SU-DHL-6 (cell line): ENCODE measurements around the gene GPR137C.

ENCODE experiments used
- H2AFZ ChIP-seq: fragments of 200-600 bp; sonication (generic); 2 replicates; pipeline ENCODE4 v1.6.1; 2014; ENCODE audit warnings: low read depth, mild to moderate bottlenecking, moderate library complexity, mixed read lengths, antibody characterized with exemption, low read length; ENCODE audit not compliant: severe bottlenecking
- H3F3A ChIP-seq: fragments of 200-600 bp; shearing (Covaris generic); 2 replicates; pipeline ENCODE4 v1.6.0; 2016; ENCODE audit warnings: antibody characterized with exemption, mild to moderate bottlenecking; ENCODE audit not compliant: insufficient read depth
- H3K27ac ChIP-seq: fragments of 200-600 bp; sonication (generic); 2 replicates; pipeline ENCODE4 v1.5.1; 2016; ENCODE audit warnings: low read depth, mild to moderate bottlenecking, low read length, moderate library complexity, mixed read lengths
- H3K27me3 ChIP-seq: fragments of 200-600 bp; sonication (generic), shearing (Covaris generic); 2 replicates; pipeline ENCODE4 v1.6.0; 2014; ENCODE audit warnings: mild to moderate bottlenecking, low read length
- H3K36me3 ChIP-seq: fragments of 200-600 bp; sonication (generic); 2 replicates; pipeline ENCODE4 v1.6.1; 2014; ENCODE audit warnings: mild to moderate bottlenecking, low read length, mixed read lengths
- H3K4me2 ChIP-seq: fragments of 300-600, 200-600 bp; shearing (Covaris generic), sonication (generic); 2 replicates; pipeline ENCODE4 v1.6.0; 2014; ENCODE audit warnings: low read length, low read depth, mild to moderate bottlenecking; ENCODE audit not compliant: poor library complexity, severe bottlenecking
- H3K4me3 ChIP-seq: fragments of 200-600 bp; sonication (generic); 2 replicates; pipeline ENCODE4 v1.5.1; 2014; ENCODE audit warnings: antibody characterized with exemption, low read length, mild to moderate bottlenecking, mixed read lengths; ENCODE audit not compliant: insufficient read depth, poor library complexity, severe bottlenecking
- H3K79me2 ChIP-seq: fragments of 200-600 bp; sonication (generic); 2 replicates; pipeline ENCODE4 v1.6.1; 2014; ENCODE audit warnings: mild to moderate bottlenecking, low read length, moderate library complexity; ENCODE audit not compliant: insufficient read depth
- H3K9ac ChIP-seq: fragments of 200-600 bp; sonication (generic); 2 replicates; pipeline ENCODE4 v1.7.0; 2014; ENCODE audit warnings: mild to moderate bottlenecking, low read length
- H3K9me2 ChIP-seq: fragments of 200-600 bp; sonication (generic); replicated peaks from 2 replicates; pipeline ENCODE4 v1.6.1; 2014; ENCODE audit warnings: low read length; ENCODE audit not compliant: insufficient read depth
- H3K9me3 ChIP-seq: fragments of 200-600 bp; sonication (generic); 2 replicates; pipeline ENCODE4 v1.6.1; 2014; ENCODE audit warnings: low read length, mixed read lengths; ENCODE audit not compliant: insufficient read depth
- H4K20me1 ChIP-seq: fragments of 200-600 bp; sonication (generic); 2 replicates; pipeline ENCODE4 v1.6.1; 2014; ENCODE audit warnings: low read depth, mild to moderate bottlenecking, antibody characterized with exemption, low read length, moderate library complexity, mixed read lengths
- EZH2phosphoT487 ChIP-seq: fragments of 200-600 bp; sonication (generic), shearing (Covaris generic); conservative IDR thresholded peaks from 2 replicates; pipeline ENCODE4 v1.6.1; 2018; ENCODE audit warnings: mild to moderate bottlenecking, antibody characterized with exemption, low read length, moderate library complexity, mixed read lengths
- TF ChIP-seq, protein P1 (sequence below): fragments of 200-600 bp; sonication (generic); IDR thresholded peaks from one replicate; pipeline ENCODE4 v1.5.1; 2017; ENCODE audit warnings: antibody characterized with exemption, mild to moderate bottlenecking, low read length, moderate library complexity; ENCODE audit not compliant: insufficient read depth, poor library complexity, severe bottlenecking

The GPR137C gene

GRCh38 chr14:52602131-52602530 is 49.5 kb downstream of the GPR137C start:
- no peak overlapping the region for H3K4me3 ChIP-seq
- no peaks in the 10 kb centered on the region for H3K9me3 ChIP-seq
- TF ChIP-seq EZH2phosphoT487 = no peak
- TF ChIP-seq, protein P1, sequence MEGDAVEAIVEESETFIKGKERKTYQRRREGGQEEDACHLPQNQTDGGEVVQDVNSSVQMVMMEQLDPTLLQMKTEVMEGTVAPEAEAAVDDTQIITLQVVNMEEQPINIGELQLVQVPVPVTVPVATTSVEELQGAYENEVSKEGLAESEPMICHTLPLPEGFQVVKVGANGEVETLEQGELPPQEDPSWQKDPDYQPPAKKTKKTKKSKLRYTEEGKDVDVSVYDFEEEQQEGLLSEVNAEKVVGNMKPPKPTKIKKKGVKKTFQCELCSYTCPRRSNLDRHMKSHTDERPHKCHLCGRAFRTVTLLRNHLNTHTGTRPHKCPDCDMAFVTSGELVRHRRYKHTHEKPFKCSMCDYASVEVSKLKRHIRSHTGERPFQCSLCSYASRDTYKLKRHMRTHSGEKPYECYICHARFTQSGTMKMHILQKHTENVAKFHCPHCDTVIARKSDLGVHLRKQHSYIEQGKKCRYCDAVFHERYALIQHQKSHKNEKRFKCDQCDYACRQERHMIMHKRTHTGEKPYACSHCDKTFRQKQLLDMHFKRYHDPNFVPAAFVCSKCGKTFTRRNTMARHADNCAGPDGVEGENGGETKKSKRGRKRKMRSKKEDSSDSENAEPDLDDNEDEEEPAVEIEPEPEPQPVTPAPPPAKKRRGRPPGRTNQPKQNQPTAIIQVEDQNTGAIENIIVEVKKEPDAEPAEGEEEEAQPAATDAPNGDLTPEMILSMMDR = no peak
- no peaks in the 10 kb centered on the region for H3K36me3 ChIP-seq
- no peaks in the 10 kb centered on the region for H3K27me3 ChIP-seq
- no peaks in the 10 kb centered on the region for H4K20me1 ChIP-seq
- H3K9me2 ChIP-seq = no peaks in the 10 kb centered on the region
- no peaks in the 10 kb centered on the region for H3K79me2 ChIP-seq
- H3K4me2 ChIP-seq = peak overlapping the region; percentile 32
- H3K9ac ChIP-seq = no peak overlapping the region
- no peak overlapping the region for H2AFZ ChIP-seq
- peaks cover 3% of the 10 kb centered on the region; the same call in 1 of the 2 replicates for H3F3A ChIP-seq
- H3K27ac ChIP-seq = no peak overlapping the region

DNA sequence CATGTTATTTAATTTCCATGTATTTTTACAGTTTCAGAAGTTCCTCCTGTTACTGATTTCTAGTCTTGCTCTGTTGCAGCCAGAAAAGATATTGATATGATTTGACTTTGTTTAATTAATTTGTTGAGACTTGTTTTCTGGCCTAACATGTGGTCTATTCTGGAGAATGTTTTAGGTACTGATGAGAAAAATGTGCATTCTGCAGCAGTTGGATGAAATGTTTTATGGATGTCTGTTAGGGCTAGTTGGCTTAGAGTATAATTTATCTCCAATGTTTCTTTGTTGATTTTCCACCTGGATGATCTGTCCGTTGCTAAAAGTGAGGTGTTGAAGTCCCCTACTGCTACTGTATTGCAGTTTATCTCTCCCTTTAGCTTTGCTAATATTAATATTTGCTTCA is 54.4 kb downstream of the GPR137C start:
- H3K36me3 ChIP-seq = no peaks in the 10 kb centered on the region
- no peak overlapping the region for H3K9ac ChIP-seq
- H2AFZ ChIP-seq = no peak overlapping the region
- H3K4me2 ChIP-seq = no peak overlapping the region
- no peaks in the 10 kb centered on the region for H3K9me2 ChIP-seq
- no peaks in the 10 kb centered on the region for H3K79me2 ChIP-seq
- no peaks in the 10 kb centered on the region for H3K27me3 ChIP-seq
- no peak for TF ChIP-seq EZH2phosphoT487
- TF ChIP-seq, protein P1 = no peak
- no peaks in the 10 kb centered on the region for H4K20me1 ChIP-seq
- H3F3A ChIP-seq = peaks cover 2% of the 10 kb centered on the region; the same call in 1 of the 2 replicates
- no peak overlapping the region for H3K27ac ChIP-seq
- no peaks in the 10 kb centered on the region for H3K9me3 ChIP-seq
- H3K4me3 ChIP-seq = no peak overlapping the region

- Histone ChIP-seq H3K36me3 (no peaks in the 10 kb centered on the region), H4K20me1 (no peaks in the 10 kb centered on the region), H3K4me2 (no peak overlapping the region), H2AFZ (no peak overlapping the region), H3F3A (no peaks in the 10 kb centered on the region), H3K27ac (no peak overlapping the region), H3K27me3 (no peaks in the 10 kb centered on the region), H3K4me3 (no peak overlapping the region), H3K9me2 (no peaks in the 10 kb centered on the region), H3K9me3 (no peaks in the 10 kb centered on the region), H3K9ac (no peak overlapping the region), H3K79me2 (no peaks in the 10 kb centered on the region)
- TF ChIP-seq, protein P1 = no peak
- no peak for TF ChIP-seq EZH2phosphoT487
These were observed 56.9 kb downstream of the GPR137C start for GRCh38 chr14:52609445-52610044.
